GM20000 (cell line): Measurements from ENCODE around the gene SSUH2.

Experiments
- DNase-seq: peaks from one replicate; pipeline ENCODE4 v3.0.0; 2012; ENCODE audit warnings: low spot score
- CTCF ChIP-seq: IDR thresholded peaks from 2 replicates; pipeline ENCODE4 v1.5.1; 2012; ENCODE audit warnings: mild to moderate bottlenecking, control low read depth; ENCODE audit errors: extremely low read depth, missing control alignments

SSUH2 gene

GRCh38 chr3:8647137-8647985, 2.8 kb upstream of the SSUH2 start:
- no peak for TF ChIP-seq CTCF
- DNase-seq = no peak

- TF ChIP-seq CTCF = no peak
- no peak for DNase-seq
Observed at GRCh38 chr3:8646313-8646938, 1.8 kb upstream of the SSUH2 start.

GRCh38 chr3:8645712-8646111, 1.1 kb upstream of the SSUH2 start:
- DNase-seq = no peak
- no peak for TF ChIP-seq CTCF

- no peak for TF ChIP-seq CTCF
Observed at GRCh38 chr3:8643693-8644365, 769 bp downstream of the SSUH2 start.

GRCh38 chr3:8642001-8642400, 2.6 kb downstream of the SSUH2 start:
- DNase-seq = no peak

More at GRCh38 chr3:8643693-8644365, 769 bp downstream of the SSUH2 start:
- DNase-seq = no peak

GRCh38 chr3:8641472-8641871, 3.1 kb downstream of the SSUH2 start:
- DNase-seq = no peak
- TF ChIP-seq CTCF = no peak

More at GRCh38 chr3:8642001-8642400, 2.6 kb downstream of the SSUH2 start:
- no peak for TF ChIP-seq CTCF

GRCh38 chr3:8640223-8640622, 4.4 kb downstream of the SSUH2 start:
- no peak for TF ChIP-seq CTCF
- DNase-seq = no peak
